NCI-H524 (cell line): ENCODE results near the gene MORN3.
"Not testable (repeated sequence)": the region's sequence is repeated elsewhere in the genome, so short reads cannot be mapped to it uniquely, and the experiment has no call there.

Experiments used
- DNase-seq, 2 experiments: peaks; one replicate each; lab custom pipeline; 2025; lab: John Stamatoyannopoulos, UW

MORN3 gene

GRCh38 chr12:121692744-121693143, 23.3 kb upstream of the MORN3 start:
- DNase-seq: not testable (repeated sequence)

GRCh38 chr12:121689430-121689829, 20.0 kb upstream of the MORN3 start:
- DNase-seq: no peak

- no peak for DNase-seq
Measured at GRCh38 chr12:121688966-121689365, 19.5 kb upstream of the MORN3 start.

- DNase-seq: not testable (repeated sequence)
Measured at GRCh38 chr12:121679661-121680197, 10.3 kb upstream of the MORN3 start.

- no peak for DNase-seq
Measured at GRCh38 chr12:121678716-121679300, 9.4 kb upstream of the MORN3 start.

GRCh38 chr12:121678305-121678704, 8.9 kb upstream of the MORN3 start:
- DNase-seq: no peak

GRCh38 chr12:121676190-121676589, 6.7 kb upstream of the MORN3 start:
- DNase-seq: no peak

GRCh38 chr12:121673013-121673511, 3.6 kb upstream of the MORN3 start:
- peak; percentile 37 to 54 for DNase-seq

GRCh38 chr12:121668750-121669520, 519 bp downstream of the MORN3 start:
- DNase-seq: peak in 1 of 2 experiments; percentile 34

- not testable (repeated sequence) for DNase-seq
Measured at GRCh38 chr12:121666829-121667228, 2.6 kb downstream of the MORN3 start.

GRCh38 chr12:121663610-121663929, 5.9 kb downstream of the MORN3 start:
- DNase-seq: no peak

- DNase-seq: not testable (repeated sequence)
Measured at GRCh38 chr12:121661353-121662105, 7.9 kb downstream of the MORN3 start.

GRCh38 chr12:121657305-121658008, 12.0 kb downstream of the MORN3 start:
- no peak for DNase-seq

GRCh38 chr12:121656122-121656521, 13.3 kb downstream of the MORN3 start:
- no peak for DNase-seq

GRCh38 chr12:121653999-121654398, 15.5 kb downstream of the MORN3 start:
- no peak for DNase-seq

- peak; percentile 40 to 60 for DNase-seq
Measured at GRCh38 chr12:121652767-121653497, 16.5 kb downstream of the MORN3 start.

GRCh38 chr12:121651320-121651719, 18.1 kb downstream of the MORN3 start:
- no peak for DNase-seq

GRCh38 chr12:121649819-121650353, 19.6 kb downstream of the MORN3 start:
- DNase-seq: no peak

GRCh38 chr12:121649322-121649721, 20.1 kb downstream of the MORN3 start:
- no peak for DNase-seq

- no peak for DNase-seq
Measured at GRCh38 chr12:121648458-121649028, 20.9 kb downstream of the MORN3 start.

GRCh38 chr12:121641343-121641630, 28.2 kb downstream of the MORN3 start:
- no peak for DNase-seq
